Calu3 (cell line): ENCODE results near the gene SLC48A1. TPM values are rescaled to one million over a fixed set of nuclear protein-coding genes. Genes with fewer than 3 reads are reported as not detected.
"Not testable (repeated sequence)": the region's sequence is repeated elsewhere in the genome, so short reads cannot be mapped to it uniquely, and the experiment has no call there.

Source experiments
- BruUV-seq: library from RNA; stranded (reverse); fragments of 400-500 nt; replicated peaks from 2 replicates; lab custom pipeline; 2021; lab: Mats Ljungman, UMichigan
- CTCF ChIA-PET: fragments of 300-600 bp; sonication (Branson Sonifier 250); formaldehyde crosslinking; loops from one replicate; lab custom pipeline; 2022; ENCODE audit warnings: antibody characterized with exemption; lab: Charles Lee
- DNase-seq: peaks from one replicate; pipeline ENCODE4 v3.0.0; 2022
- H3K27ac Mint-ChIP-seq: one replicate; pipeline ENCODE4 v1.8.0; 2022; ENCODE audit warnings: mixed read lengths; ENCODE audit not compliant: unreplicated experiment
- H3K27me3 Mint-ChIP-seq: one replicate; pipeline ENCODE4 v1.8.0; 2022; ENCODE audit warnings: mixed read lengths; ENCODE audit not compliant: unreplicated experiment
- H3K36me3 Mint-ChIP-seq: one replicate; pipeline ENCODE4 v1.8.0; 2022; ENCODE audit warnings: mild to moderate bottlenecking, moderate library complexity, mixed read lengths; ENCODE audit not compliant: insufficient read depth, unreplicated experiment
- H3K4me1 Mint-ChIP-seq: one replicate; pipeline ENCODE4 v1.8.0; 2022; ENCODE audit warnings: mild to moderate bottlenecking, low read depth, mixed read lengths; ENCODE audit not compliant: unreplicated experiment
- H3K4me3 Mint-ChIP-seq: one replicate; pipeline ENCODE4 v1.8.0; 2022; ENCODE audit warnings: mild to moderate bottlenecking, low read depth, moderate library complexity, mixed read lengths; ENCODE audit not compliant: unreplicated experiment
- H3K9me3 Mint-ChIP-seq: one replicate; pipeline ENCODE4 v1.8.0; 2022; ENCODE audit warnings: low read depth, mixed read lengths; ENCODE audit not compliant: unreplicated experiment
- intact Hi-C: fragments of 100-400 bp; cut with micrococcal nuclease; formaldehyde crosslinking; loops from one replicate; pipeline ENCODE4 v1.10.0; 2022; ENCODE audit not compliant: unreplicated experiment
- total RNA-seq: library from RNA; stranded (reverse); gene quantifications from 2 replicates; pipeline ENCODE4 v1.2.3, GENCODE V29; 2022
- TF ChIP-seq, protein P1 (sequence below): fragments of 200-600 bp; IDR thresholded peaks from one replicate; pipeline ENCODE4 v1.8.0; 2022; ENCODE audit warnings: antibody characterized with exemption; ENCODE audit not compliant: unreplicated experiment

Gene SLC48A1
- total RNA-seq, 1 experiment from 2014 or later: 17.2 TPM

DNA sequence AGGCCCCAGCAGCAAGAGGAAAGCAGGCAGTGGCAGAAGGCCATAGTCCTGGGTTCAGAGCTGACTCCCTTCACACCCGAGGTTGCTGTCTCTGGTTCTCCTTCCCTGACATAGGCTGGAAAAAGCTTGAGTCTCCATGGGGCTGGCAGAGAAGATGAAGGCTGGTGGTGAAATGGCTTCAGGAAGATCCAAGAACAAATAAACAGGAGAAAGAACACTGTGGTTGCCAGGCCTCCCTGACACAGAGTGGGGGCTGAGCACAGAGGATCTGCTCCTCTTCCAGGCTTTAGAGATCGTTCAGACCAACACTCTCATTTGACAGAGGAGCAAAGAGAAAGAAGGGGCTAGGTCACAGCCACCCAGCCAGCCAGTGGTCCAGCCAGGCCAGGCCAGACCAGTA is 32.4 kb downstream of the SLC48A1 start:
- Mint-ChIP-seq H3K4me3 (no peak overlapping the region), H3K4me1 (peaks cover 33% of the 10 kb centered on the region), H3K27me3 (no peaks in the 10 kb centered on the region), H3K9me3 (no peaks in the 10 kb centered on the region), H3K36me3 (no peaks in the 10 kb centered on the region), H3K27ac (no peak overlapping the region)
- intact Hi-C loops: no loop called here
- TF ChIP-seq, protein P1, sequence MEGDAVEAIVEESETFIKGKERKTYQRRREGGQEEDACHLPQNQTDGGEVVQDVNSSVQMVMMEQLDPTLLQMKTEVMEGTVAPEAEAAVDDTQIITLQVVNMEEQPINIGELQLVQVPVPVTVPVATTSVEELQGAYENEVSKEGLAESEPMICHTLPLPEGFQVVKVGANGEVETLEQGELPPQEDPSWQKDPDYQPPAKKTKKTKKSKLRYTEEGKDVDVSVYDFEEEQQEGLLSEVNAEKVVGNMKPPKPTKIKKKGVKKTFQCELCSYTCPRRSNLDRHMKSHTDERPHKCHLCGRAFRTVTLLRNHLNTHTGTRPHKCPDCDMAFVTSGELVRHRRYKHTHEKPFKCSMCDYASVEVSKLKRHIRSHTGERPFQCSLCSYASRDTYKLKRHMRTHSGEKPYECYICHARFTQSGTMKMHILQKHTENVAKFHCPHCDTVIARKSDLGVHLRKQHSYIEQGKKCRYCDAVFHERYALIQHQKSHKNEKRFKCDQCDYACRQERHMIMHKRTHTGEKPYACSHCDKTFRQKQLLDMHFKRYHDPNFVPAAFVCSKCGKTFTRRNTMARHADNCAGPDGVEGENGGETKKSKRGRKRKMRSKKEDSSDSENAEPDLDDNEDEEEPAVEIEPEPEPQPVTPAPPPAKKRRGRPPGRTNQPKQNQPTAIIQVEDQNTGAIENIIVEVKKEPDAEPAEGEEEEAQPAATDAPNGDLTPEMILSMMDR: no peak
- no peak for DNase-seq
- CTCF ChIA-PET: no interaction called here
- no TSS peak for BruUV-seq

DNA sequence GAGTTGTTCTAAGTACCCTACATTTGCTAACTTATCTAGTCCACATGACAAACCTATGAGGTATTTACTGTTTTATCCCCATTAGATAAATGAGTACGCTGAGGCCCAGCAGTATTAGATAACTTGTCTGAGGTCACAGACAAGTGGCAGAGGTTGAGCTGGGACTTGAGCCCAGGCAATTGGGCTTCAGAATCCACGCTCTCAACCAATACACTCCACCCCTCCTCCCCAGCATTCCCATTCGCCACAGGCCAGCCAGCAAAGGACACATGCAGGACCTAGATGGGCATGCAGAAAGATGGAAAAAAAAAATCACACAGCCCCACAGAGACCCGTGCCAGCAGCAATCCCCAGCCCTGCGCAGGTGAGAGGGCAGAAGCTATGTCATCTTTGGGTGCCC is 34.3 kb downstream of the SLC48A1 start:
- Mint-ChIP-seq H3K27me3 (no peaks in the 10 kb centered on the region), H3K36me3 (no peaks in the 10 kb centered on the region), H3K4me1 (peaks cover 22% of the 10 kb centered on the region), H3K9me3 (no peaks in the 10 kb centered on the region), H3K27ac (no peak overlapping the region), H3K4me3 (no peak overlapping the region)
- TF ChIP-seq, protein P1: no peak
- CTCF ChIA-PET: no interaction called here
- intact Hi-C loops: no loop called here
- BruUV-seq: no TSS peak
- DNase-seq: no peak

DNA sequence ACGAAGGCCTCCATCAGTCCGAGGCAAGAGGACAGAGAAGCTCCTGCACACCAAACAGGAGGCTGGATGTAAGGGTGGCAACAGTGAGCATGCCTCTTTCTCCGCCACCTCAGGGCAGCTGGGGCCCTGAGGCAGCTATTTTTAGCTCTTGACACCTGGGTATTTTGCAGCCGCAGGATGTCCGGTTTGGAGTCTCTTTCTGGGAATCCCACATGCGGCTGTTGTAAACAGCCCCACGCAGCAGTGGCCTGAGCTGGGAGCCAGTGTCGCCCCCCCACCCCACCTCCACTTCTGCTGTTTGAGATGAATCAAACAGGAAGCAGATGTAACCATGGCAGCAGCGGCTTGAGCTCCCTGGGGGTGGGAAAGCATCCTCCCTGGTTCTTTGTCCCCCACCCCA is 35.0 kb downstream of the SLC48A1 start:
- Mint-ChIP-seq H3K27ac (no peak overlapping the region), H3K4me1 (peaks cover 22% of the 10 kb centered on the region), H3K27me3 (no peaks in the 10 kb centered on the region), H3K4me3 (no peak overlapping the region), H3K9me3 (no peaks in the 10 kb centered on the region), H3K36me3 (no peaks in the 10 kb centered on the region)
- TF ChIP-seq, protein P1: no peak
- intact Hi-C loops: no loop called here
- no TSS peak for BruUV-seq
- no peak for DNase-seq
- CTCF ChIA-PET: no interaction called here

DNA sequence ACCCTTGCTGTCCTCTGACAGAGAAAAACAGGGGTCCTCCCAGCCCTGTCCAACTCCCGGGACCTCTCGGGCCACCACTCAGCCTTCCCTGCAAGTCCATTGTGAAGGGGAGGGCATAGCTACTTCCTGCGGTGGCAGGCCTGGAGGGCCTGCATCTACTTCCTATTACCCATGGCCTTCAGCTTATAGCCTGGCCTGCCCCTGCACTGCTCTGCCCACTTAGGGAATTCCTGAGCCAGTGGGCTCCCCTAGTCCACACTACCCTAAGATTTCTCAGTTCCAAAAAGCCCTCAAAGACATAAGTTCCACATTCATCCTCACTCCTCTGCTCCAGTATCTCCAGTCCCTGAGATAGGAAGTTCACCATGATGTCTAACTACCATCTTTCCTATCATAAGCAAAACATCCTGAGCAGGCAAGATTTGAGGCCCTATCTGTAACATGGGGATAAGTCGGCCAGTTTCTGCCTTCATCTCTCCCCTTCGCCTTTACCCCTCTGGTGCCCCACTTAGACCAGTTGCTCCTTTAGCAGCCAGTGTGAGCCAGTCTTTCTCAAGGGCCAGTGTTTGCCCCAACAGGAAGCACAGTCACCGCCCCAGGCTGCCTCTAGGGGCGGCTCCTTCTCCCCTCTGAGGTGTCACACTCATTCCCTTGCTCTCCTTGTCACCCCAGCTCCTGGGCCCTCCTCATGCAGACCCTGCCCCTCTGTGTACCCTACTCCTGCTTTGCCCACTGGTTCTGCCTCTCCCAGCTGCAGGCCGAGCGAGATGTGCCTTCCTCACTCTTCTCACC is 35.7 kb downstream of the SLC48A1 start:
- no TSS peak for BruUV-seq
- Mint-ChIP-seq H3K9me3 (no peaks in the 10 kb centered on the region), H3K36me3 (no peaks in the 10 kb centered on the region), H3K4me1 (peaks cover 29% of the 10 kb centered on the region), H3K4me3 (no peak overlapping the region), H3K27ac (no peak overlapping the region), H3K27me3 (no peaks in the 10 kb centered on the region)
- intact Hi-C loops: no loop called here
- DNase-seq: no peak
- TF ChIP-seq, protein P1: no peak
- CTCF ChIA-PET: no interaction called here

DNA sequence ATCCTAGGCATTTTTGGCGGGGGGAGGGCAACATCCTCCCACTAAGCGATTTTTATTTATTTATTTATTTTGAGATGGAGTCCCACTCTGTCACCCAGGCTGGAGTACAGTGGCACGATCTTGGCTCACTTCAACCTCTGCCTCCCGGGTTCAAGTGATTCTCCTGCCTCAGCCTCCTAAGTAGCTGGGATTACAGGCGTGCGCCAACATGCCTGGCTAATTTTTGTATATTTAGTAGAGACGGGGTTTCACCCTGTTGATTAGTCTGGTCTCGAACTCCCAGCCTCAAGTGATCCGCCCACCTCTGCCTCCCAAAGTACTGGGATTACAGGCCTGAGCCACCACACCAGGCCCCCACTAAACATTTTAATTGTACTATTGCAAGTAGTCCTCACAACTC is 36.5 kb downstream of the SLC48A1 start:
- intact Hi-C loops, H3K27ac Mint-ChIP-seq, DNase-seq, CTCF ChIA-PET, H3K4me3 Mint-ChIP-seq, BruUV-seq, H3K9me3 Mint-ChIP-seq, H3K36me3 Mint-ChIP-seq, H3K27me3 Mint-ChIP-seq: not testable (repeated sequence)
- H3K4me1 Mint-ChIP-seq: peaks cover 36% of the 10 kb centered on the region
